BJ (cell line): ENCODE data around the gene FUT7. TPM values are rescaled to one million over a fixed set of nuclear protein-coding genes. Genes with fewer than 3 reads are reported as not detected.

Experiments
- CTCF ChIA-PET: fragments of 350-600 bp; formaldehyde crosslinking; extraction: SDS; loops from one replicate; lab custom pipeline; 2021; ENCODE audit warnings: antibody characterized with exemption, inconsistent platforms; lab: Yijun Ruan, JAX
- POLR2A ChIA-PET: fragments of 300-600 bp; sonication (Branson Sonifier 250); formaldehyde crosslinking; extraction: SDS; loops from one replicate; lab custom pipeline; 2021; ENCODE audit warnings: antibody characterized with exemption; lab: Charles Lee
- DNase-seq: peaks from one replicate; pipeline ENCODE4 v3.0.0-alpha.2; 2011; ENCODE audit warnings: low read depth
- H3K27me3 ChIP-seq: 2 replicates; pipeline ENCODE4 v1.6.0; 2011; ENCODE audit warnings: low read length; ENCODE audit not compliant: control insufficient read depth, insufficient read depth
- H3K36me3 ChIP-seq: 2 replicates; pipeline ENCODE4 v1.5.1; 2011; ENCODE audit warnings: low read length; ENCODE audit not compliant: control insufficient read depth, insufficient read depth
- H3K4me3 ChIP-seq: 2 replicates; pipeline ENCODE4 v1.5.1; 2011; ENCODE audit warnings: low read depth, mild to moderate bottlenecking, control low read depth, low read length
- polyA plus RNA-seq: library from polyadenylated mRNA; depleted of rRNA; stranded (reverse); fragments of >200 nt; gene quantifications from 2 replicates; pipeline ENCODE4 v1.2.3, GENCODE V29; 2011
- TF ChIP-seq, protein P1 (sequence below): IDR thresholded peaks from 2 replicates; pipeline ENCODE4 v1.5.1; 2011; ENCODE audit warnings: low read depth, mild to moderate bottlenecking, control low read depth, inconsistent platforms, low read length, moderate library complexity; ENCODE audit not compliant: insufficient read depth

FUT7 gene
- polyA plus RNA-seq, 1 experiment = not detected

DNA sequence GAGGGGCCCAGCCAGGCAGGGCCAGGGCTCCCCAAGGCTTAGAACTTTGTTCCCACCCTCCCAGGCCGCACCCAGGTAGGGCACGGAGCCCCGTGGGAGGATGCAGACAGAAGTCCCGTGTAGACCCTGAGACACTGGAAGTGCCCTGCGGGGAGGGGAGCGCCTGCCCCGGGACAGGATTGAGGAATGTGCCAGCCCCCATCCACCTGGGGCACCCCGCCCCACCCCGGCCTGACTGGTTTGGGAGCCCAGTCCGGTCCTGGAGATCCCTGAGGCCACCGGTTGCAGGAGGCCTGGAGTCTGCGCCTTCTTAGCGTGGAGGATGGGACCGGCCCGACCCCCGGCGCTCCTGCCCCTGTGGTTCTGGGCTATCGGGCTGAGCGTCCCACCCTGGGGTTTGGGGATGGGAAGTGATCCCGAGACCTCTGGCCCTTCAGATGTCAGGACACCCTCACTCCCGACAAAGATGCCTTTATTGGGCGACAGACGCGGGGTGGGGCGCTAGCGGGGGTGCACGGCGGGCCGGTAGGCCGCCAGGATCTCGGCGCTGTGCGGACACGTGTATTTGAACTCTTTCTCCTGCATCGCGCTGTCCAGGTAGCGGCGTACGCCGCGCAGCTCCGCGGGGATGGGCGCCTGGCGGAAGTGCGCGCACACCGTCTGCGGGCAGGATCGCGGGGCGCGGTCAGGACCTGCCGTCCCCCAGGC, 37.6 kb downstream of the FUT7 start:
- POLR2A ChIA-PET = interaction anchor here (0.6 kb wide), 1 partner anchor 108 kb away, joined by 3 read pairs; the partner anchor contains the start of gene TRAF2
- DNase-seq = no peak
- Histone ChIP-seq H3K27me3 (no peaks in the 10 kb centered on the region), H3K36me3 (no peaks in the 10 kb centered on the region), H3K4me3 (no peak overlapping the region)
- TF ChIP-seq, protein P1, sequence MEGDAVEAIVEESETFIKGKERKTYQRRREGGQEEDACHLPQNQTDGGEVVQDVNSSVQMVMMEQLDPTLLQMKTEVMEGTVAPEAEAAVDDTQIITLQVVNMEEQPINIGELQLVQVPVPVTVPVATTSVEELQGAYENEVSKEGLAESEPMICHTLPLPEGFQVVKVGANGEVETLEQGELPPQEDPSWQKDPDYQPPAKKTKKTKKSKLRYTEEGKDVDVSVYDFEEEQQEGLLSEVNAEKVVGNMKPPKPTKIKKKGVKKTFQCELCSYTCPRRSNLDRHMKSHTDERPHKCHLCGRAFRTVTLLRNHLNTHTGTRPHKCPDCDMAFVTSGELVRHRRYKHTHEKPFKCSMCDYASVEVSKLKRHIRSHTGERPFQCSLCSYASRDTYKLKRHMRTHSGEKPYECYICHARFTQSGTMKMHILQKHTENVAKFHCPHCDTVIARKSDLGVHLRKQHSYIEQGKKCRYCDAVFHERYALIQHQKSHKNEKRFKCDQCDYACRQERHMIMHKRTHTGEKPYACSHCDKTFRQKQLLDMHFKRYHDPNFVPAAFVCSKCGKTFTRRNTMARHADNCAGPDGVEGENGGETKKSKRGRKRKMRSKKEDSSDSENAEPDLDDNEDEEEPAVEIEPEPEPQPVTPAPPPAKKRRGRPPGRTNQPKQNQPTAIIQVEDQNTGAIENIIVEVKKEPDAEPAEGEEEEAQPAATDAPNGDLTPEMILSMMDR = no peak
- CTCF ChIA-PET = interaction anchor here (5.7 kb wide), 1 partner anchor 36 kb away, joined by 30 read pairs; no protein-coding TSS in a partner anchor

DNA sequence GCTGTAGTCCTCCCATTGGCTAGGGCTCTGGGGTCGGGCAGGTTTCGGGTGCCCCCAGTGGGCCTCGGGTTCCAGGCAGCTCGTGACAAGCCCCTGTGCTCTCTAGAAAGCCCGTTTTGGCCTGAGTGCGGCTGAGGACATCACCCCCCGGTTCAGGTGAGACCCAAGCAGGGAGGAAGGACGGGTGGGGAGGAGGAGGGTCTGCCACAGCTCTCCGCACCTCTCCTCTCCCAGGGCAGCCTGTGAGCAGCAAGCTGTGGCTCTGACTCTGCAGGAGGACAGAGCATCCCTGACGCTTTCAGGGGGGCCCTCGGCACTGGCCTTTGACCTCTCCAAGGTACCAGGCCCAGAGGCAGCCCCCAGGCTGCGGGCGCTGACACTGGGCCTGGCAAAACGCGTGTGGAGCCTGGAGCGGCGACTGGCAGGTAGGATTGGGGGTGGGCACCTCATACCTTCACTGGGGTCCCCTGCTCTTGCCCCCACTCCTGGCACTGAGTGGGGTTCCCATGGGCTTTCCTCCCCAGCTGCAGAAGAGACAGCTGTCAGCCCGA, 39.0 kb downstream of the FUT7 start:
- Histone ChIP-seq H3K36me3 (no peaks in the 10 kb centered on the region), H3K27me3 (no peaks in the 10 kb centered on the region), H3K4me3 (peak overlapping the region; percentile 63)
- ChIA-PET CTCF (interaction anchor here (1.0 to 5.7 kb wide), 4 partner anchors 9 to 42 kb away, joined by 3 to 30 read pairs (median 5); no protein-coding TSS in a partner anchor), POLR2A (no interaction called here)
- DNase-seq = no peak
- TF ChIP-seq, protein P1 = no peak

DNA sequence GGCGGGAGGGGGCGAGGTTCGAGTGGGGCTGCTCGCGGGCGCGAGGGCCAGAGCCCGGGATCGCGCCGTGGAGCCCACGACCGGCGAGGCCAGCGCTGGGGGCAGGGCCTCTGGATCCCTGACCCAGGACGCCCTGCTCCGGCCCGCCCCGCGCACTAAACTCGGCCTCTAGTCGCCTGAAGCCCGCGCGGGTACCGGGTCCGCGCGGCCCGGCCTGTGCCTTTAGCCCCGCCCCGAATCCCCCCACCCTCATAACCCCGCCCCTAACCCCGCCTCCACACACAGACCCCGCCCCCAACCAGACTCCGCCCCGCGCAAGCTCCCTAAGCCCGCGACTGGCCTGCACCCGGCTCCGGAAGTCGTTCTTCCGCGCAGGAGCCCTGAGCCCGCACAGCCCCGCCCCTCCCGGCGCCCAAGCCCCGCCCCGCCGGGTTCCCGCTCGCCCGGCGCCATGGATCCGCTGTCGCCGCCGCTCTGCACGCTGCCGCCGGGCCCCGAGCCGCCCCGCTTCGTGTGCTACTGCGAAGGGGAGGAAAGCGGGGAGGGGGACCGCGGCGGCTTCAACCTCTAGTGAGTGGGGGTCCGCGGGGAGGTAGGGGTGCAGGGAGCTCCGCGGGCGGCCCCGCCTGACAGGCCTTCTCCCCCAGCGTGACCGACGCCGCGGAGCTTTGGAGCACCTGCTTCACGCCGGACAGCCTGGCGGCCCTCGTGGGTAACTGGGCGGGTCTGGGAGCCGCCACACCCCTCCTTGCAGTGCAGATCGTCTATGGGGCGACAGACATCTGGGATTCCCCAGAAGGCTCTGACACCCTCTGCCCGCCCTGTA, 39.7 kb downstream of the FUT7 start, which contains the start of gene PAXX:
Gene PAXX (plus strand): TSS at position 430 of the 826 bp plus-strand sequence. CDS start 22 bp downstream, at position 452.
- Histone ChIP-seq H3K4me3 (peak within 1 kb of the TSS; percentile 63), H3K36me3 (no peaks in the 10 kb centered on the region), H3K27me3 (no peaks in the 10 kb centered on the region)
- CTCF ChIA-PET = interaction anchor here (0.7 to 5.7 kb wide), 6 partner anchors 10 to 58 kb away, joined by 3 to 30 read pairs (median 3); no protein-coding TSS in a partner anchor
- DNase-seq = peak; percentile 19
- POLR2A ChIA-PET = interaction anchor here (0.5 kb wide), 1 partner anchor 14 kb away, joined by 3 read pairs; no protein-coding TSS in a partner anchor
- TF ChIP-seq, protein P1 = no peak

DNA sequence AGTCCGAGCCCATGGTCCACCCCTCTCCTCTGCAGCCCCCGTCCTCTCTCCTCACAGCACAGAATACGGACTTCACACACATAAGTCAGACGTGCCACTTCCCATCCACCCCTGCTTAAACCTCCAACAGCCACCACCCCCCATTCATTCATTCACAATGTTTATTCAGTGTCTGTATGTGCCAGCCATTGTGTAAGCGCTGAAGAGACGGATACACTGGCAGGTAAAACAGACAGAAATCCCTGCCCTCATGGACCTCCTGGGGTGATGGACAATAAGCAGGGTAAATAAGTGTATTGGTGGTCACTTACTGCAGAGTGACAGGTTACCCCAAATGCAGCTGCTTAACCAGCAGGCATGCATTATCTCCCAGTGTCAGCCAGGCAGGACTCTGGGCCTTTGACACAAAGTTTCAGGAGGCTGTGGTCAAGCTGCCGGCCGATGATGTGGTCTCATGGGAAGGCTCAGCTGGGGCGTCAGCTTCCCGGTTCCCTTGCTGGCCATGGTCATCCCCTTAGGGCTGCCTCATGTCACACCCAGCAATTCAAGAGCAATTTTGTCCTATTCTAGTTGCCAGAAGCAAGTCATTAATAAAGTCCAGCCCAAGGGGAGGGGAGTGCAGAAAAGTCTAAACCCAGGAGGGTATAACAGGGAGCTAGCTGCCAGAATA, 41.5 kb downstream of the FUT7 start:
- TF ChIP-seq, protein P1 = no peak
- H3K27me3 ChIP-seq = no peaks in the 10 kb centered on the region; the same call in 1 of the 2 replicates

More for the DNA sequence above, 41.5 kb downstream of the FUT7 start:
- CTCF ChIA-PET = interaction anchor here (1.1 kb wide), 1 partner anchor 39 kb away, joined by 4 read pairs; no protein-coding TSS in a partner anchor
- H3K36me3 ChIP-seq = no peaks in the 10 kb centered on the region
- DNase-seq = no peak
- H3K4me3 ChIP-seq = no peak overlapping the region
- POLR2A ChIA-PET = no interaction called here
